ENCODE data around the gene ANKRD55. TPM values are rescaled to one million over a fixed set of nuclear protein-coding genes. Genes with fewer than 3 reads are reported as not detected.
"Not testable (repeated sequence)": the region's sequence is repeated elsewhere in the genome, so short reads cannot be mapped to it uniquely, and the experiment has no call there.

Gene ANKRD55
- total RNA-seq, 2 experiments from 2014 or later: not detected

- BruUV-seq (replicated peaks): no TSS peak
- no peaks in the 10 kb centered on the region for H3K9me3 ChIP-seq (ENCODE audit: low read length)
These were observed 109.4 kb downstream of the ANKRD55 start for GRCh38 chr5:56123531-56124243.

GRCh38 chr5:56122360-56122985 lies 110.7 kb downstream of the ANKRD55 start:
- intact Hi-C loops (cut with micrococcal nuclease; ENCODE audit: unreplicated experiment): not testable (repeated sequence)

More at GRCh38 chr5:56123531-56124243, 109.4 kb downstream of the ANKRD55 start:
- Histone ChIP-seq H3K4me1 (ENCODE audit: insufficient read depth, low read length, poor library complexity, severe bottlenecking) (no peaks in the 10 kb centered on the region), H2AFZ (ENCODE audit: low read length) (no peak overlapping the region), H3K27ac (ENCODE audit: low read depth, low read length, poor library complexity, severe bottlenecking) (no peak overlapping the region), H3K4me2 (ENCODE audit: low read length) (no peak overlapping the region), H3K4me3 (ENCODE audit: low read depth, low read length, poor library complexity, severe bottlenecking) (no peak overlapping the region), H3K36me3 (ENCODE audit: insufficient read depth, low read length) (no peaks in the 10 kb centered on the region), H3K9me2 (ENCODE audit: insufficient read depth, low read length) (no peaks in the 10 kb centered on the region), H3K79me2 (ENCODE audit: insufficient read depth, low read depth, low read length) (no peaks in the 10 kb centered on the region), H4K20me1 (ENCODE audit: insufficient read depth, low read length) (no peaks in the 10 kb centered on the region)
- intact Hi-C loops (cut with micrococcal nuclease; ENCODE audit: unreplicated experiment): no loop called here
- ChIA-PET POLR2A (no interaction called here), CTCF (ENCODE audit: unreplicated experiment) (no interaction called here)
- DNase-seq (ENCODE audit: low spot score): no peak
- TF ChIP-seq CTCF (conservative IDR thresholded peaks at IDR 0.05; ENCODE audit: low read length) (no peak), EZH2phosphoT487 (IDR thresholded peaks at IDR 0.05; ENCODE audit: borderline replicate concordance, low read depth, low read length) (no peak)

GRCh38 chr5:56119050-56119449 lies 114.1 kb downstream of the ANKRD55 start:
- ChIA-PET CTCF (ENCODE audit: unreplicated experiment) (no interaction called here), POLR2A (interaction anchor here (0.6 kb wide), 1 partner anchor 71 kb away, joined by 3 read pairs; no protein-coding TSS in a partner anchor)
- no TSS peak for BruUV-seq (replicated peaks)
- Histone ChIP-seq H2AFZ (ENCODE audit: low read length) (no peak overlapping the region), H3K36me3 (ENCODE audit: insufficient read depth, low read length) (no peaks in the 10 kb centered on the region), H3K4me1 (ENCODE audit: insufficient read depth, low read length, poor library complexity, severe bottlenecking) (no peaks in the 10 kb centered on the region), H3K9me2 (ENCODE audit: insufficient read depth, low read length) (no peaks in the 10 kb centered on the region), H3K79me2 (ENCODE audit: insufficient read depth, low read depth, low read length) (no peaks in the 10 kb centered on the region), H3K4me2 (ENCODE audit: low read length) (no peak overlapping the region), H3K27ac (ENCODE audit: low read depth, low read length, poor library complexity, severe bottlenecking) (no peak overlapping the region), H3K9me3 (ENCODE audit: low read length) (no peaks in the 10 kb centered on the region), H3K4me3 (ENCODE audit: low read depth, low read length, poor library complexity, severe bottlenecking) (no peak overlapping the region), H4K20me1 (ENCODE audit: insufficient read depth, low read length) (no peaks in the 10 kb centered on the region)
- DNase-seq (ENCODE audit: low spot score): no peak
- TF ChIP-seq EZH2phosphoT487 (IDR thresholded peaks at IDR 0.05; ENCODE audit: borderline replicate concordance, low read depth, low read length): no peak
- intact Hi-C loops (cut with micrococcal nuclease; ENCODE audit: unreplicated experiment): no loop called here

More at GRCh38 chr5:56122360-56122985, 110.7 kb downstream of the ANKRD55 start:
- H3K4me3 ChIP-seq (ENCODE audit: low read depth, low read length, poor library complexity, severe bottlenecking); BruUV-seq (replicated peaks); CTCF ChIA-PET (ENCODE audit: unreplicated experiment); POLR2A ChIA-PET; H2AFZ ChIP-seq (ENCODE audit: low read length); H3K9me3 ChIP-seq (ENCODE audit: low read length); H3K36me3 ChIP-seq (ENCODE audit: insufficient read depth, low read length); H3K9me2 ChIP-seq (ENCODE audit: insufficient read depth, low read length); DNase-seq (ENCODE audit: low spot score); H3K79me2 ChIP-seq (ENCODE audit: insufficient read depth, low read depth, low read length); H3K4me1 ChIP-seq (ENCODE audit: insufficient read depth, low read length, poor library complexity, severe bottlenecking); H4K20me1 ChIP-seq (ENCODE audit: insufficient read depth, low read length); H3K4me2 ChIP-seq (ENCODE audit: low read length); H3K27ac ChIP-seq (ENCODE audit: low read depth, low read length, poor library complexity, severe bottlenecking): not testable (repeated sequence)
